NCI-H446 treated with DMSO at 0.1 percent for 48 hours (cell line): ENCODE results near the gene KLC1.

Source experiments
- DNase-seq: peaks from one replicate; lab custom pipeline; 2025; lab: John Stamatoyannopoulos, UW

KLC1 gene

DNA sequence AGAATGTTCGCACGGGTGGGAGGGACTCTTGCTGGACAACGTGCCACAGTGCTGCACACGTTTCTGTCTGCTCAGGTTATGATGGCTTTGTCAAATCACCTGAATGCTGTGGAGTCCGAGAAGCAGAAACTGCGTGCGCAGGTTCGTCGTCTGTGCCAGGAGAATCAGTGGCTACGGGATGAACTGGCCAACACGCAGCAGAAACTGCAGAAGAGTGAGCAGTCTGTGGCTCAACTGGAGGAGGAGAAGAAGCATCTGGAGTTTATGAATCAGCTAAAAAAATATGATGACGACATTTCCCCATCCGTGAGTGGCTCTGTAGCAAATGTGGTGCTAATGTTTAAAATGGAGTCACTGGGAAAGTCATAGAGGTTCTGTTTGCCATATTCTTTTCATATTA is 28.5 kb downstream of the KLC1 start:
- DNase-seq, result no peak

DNA sequence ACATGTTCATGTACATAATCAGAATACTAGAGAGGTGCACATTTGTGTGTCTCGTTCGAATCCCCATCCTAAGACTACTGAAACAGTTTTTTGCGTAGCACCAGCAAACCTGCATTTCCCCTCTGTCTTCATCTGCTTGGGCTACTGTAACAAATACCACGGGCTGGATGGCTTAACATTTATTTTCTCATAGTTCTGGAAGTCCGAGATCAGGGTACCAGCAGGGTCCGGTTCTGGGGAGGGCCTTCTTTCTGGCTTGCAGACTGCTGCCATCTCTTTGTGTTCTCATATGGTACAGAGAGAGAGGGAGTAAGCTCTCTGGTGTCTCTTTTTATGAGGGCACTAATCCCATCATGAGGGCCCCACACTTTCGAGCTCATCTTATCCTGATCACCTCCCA is 30.6 kb downstream of the KLC1 start:
- no peak for DNase-seq

DNA sequence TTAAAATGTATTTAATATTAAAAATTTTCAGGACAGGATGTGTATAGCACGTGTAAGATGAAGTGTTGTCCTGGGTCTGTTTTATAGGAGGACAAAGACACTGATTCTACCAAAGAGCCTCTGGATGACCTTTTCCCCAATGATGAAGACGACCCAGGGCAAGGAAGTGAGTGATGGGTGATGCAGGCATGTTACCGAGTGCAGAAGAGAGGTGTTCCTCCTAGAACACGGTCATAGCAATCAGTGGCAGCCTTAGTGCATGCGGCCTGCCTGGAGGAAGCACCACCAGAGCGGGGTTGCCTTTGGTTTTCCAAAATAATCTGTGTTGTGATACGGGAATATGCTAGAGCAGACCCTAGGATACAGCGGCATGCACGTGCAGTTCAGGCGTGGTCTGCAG is 33.0 kb downstream of the KLC1 start:
- no peak for DNase-seq

DNA sequence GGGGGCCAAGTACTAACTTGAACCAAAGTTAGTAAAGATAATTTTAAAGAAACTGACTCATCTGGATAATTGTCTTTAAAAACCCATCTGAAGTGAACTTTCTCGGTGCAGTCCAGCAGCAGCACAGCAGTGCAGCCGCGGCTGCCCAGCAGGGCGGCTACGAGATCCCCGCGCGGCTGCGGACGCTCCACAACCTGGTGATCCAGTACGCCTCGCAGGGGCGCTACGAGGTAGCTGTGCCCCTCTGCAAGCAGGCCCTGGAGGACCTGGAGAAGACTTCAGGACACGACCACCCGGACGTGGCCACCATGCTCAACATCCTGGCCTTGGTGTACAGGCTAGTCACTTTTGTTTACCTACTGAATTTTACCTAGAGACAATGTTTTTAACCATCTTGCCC is 33.6 kb downstream of the KLC1 start:
- no peak for DNase-seq

DNA sequence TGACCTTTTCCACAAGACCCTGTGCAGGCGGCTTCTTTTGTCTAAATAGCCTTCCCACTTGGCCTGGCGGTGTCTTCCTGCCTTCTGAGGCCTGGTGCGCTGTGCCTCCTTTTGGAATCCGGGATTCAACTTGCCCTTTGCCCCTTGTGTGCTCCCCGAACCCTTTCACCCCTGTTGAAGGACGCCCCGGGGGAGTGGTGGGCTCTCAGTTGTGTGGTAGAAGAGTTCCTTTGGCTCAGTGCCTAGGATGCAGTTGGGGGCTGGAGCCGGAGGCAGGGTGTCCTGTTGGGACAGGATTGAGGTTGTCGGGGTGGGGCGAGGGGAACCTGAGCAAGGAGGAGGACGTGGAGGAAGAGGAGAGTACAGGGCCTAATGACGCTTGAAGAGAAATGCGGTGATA is 34.5 kb downstream of the KLC1 start:
- DNase-seq, result no peak

DNA sequence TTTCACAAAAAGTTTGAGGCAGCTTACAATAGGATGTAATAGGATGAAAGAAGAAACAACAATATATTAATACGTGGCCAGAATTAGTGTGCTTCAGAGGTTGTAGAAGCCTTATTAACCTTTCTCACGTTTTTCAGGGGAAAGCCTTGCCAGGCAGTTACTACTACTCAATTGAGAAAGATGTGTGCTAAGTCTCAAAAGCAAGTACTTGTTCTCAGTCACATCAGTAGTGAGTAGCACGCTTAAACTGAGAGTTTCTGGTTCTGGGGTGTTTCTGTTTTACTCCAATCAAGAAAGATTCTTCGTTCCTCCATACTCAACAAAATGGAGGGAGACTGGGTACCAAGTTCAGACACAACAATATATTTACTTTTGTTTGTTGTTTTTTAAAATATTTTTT is 38.7 kb downstream of the KLC1 start:
- DNase-seq, result no peak

DNA sequence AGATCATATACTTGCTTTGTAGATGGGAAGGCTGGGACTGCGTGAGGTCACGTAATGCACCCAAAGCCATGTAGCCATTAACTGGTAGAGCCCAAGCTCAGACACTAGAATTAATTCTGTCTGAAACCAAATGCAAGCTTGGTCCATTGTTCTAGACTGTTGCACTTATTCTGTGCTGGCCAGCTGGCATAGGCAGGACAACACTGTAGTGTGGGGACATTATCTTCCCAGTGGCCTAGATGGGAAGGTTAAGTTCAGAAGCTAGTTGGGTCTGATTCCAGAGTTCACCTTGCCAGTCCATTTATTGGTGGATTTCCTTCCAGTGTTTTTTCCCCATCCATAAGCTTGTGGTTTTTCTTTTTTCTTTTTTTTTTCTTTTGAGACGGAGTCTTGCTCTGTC is 39.1 kb downstream of the KLC1 start:
- no peak for DNase-seq

DNA sequence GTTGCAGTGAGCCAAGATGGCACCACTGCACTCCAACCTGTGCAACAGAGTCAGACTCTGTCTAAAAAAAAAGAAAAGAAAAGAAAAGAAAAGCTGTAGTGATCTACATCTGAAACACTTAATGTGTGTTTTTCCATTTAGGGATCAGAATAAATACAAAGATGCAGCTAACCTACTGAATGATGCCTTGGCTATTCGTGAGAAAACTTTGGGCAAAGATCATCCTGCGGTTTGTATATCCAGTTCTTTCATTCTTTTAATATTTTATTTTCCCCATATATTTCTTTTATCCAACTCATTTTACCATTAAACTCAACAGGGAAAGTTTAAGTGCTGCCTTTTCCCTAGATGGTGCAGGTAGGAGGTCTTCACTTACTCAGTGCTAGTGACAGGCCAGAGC is 40.4 kb downstream of the KLC1 start:
- DNase-seq, result no peak

DNA sequence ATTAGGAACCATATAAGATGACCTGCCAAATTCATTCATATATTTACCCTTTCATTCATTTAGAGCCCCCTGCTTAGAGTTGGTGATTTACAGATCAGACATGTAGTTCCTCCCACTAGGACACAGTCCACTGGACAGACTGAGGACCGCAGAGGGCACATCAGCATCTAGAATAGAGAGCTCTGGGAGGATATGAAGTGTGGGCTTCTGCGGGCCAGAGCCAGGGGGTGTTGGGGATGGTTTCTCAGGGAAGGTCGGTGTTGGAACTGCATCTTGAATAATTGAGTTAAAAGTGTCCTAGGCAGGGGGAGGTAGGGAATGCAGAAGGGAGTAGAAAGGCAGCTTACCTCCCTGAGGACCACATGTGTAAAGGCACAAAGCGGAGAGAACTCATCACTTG is 42.9 kb downstream of the KLC1 start:
- no peak for DNase-seq

DNA sequence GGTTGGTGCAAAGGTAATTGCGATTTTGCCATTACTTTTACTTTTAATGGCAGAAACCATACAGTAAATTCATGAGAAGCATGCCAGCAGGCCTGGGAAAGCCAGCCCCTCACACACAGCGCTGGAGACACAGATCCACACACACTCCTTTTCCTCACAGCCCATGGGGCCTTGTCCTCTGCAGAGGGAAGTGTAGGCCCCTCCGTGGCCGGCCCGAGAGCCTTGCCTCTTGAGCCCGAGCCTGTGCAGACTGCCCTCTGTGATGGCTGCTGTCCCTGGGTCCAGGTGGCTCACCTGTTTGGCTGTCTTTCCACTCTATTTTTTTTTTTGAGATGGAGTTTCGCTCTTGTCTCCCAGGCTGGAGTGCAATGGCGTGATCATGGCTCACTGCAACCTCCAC is 46.9 kb downstream of the KLC1 start:
- DNase-seq, result no peak

DNA sequence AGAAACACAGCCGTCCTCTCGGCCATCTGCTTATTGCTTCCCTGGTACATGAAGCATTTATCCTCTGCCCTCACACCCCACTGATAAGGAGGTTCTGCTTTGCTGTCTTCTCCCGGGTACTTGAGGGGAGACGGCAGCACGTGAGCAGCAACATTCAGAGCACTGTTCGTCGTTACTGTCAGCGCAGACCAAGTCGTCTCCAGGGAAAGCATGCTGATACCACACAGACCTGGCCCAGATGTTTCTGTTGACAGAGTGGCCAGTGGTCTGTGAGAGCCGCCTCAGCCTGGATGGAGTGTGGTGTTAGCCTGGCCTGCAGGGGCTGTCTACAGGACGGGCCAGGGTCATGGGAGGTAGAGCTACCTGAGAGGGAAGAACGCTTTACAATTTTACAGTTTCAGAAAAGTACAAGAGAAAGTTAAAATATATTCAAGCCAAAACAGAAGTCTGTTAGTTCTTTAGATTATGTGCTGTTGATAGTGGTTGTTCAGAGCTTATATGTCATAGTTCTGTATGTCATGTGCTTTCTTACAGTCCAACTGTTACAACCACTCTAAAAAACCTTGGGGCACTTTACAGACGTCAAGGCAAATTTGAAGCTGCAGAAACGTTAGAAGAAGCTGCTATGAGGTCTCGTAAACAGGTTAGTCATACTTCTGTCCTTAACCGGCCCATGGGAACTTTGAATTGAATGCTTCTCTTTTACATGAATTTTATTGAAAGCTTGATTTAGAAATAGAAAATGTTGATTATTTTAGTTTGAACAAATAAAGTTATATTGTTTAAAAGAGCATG is 48.1 kb downstream of the KLC1 start:
- DNase-seq, result no peak

DNA sequence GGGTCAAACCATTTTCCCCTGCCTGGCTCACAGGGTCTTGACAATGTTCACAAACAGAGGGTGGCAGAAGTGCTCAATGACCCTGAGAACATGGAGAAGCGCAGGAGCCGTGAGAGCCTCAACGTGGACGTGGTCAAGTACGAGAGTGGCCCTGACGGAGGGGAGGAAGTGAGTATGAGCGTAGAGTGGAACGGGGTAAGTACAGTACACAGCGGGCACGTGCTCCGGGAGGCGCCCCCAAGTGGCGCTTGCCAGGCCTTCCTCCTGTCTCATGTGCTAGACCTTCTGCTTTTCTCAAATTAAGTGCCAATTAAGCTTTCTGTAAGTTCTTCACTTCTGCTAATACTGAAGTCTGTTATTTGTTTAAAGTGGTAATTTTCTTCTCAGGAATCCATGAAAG is 50.3 kb downstream of the KLC1 start:
- DNase-seq, result no peak

DNA sequence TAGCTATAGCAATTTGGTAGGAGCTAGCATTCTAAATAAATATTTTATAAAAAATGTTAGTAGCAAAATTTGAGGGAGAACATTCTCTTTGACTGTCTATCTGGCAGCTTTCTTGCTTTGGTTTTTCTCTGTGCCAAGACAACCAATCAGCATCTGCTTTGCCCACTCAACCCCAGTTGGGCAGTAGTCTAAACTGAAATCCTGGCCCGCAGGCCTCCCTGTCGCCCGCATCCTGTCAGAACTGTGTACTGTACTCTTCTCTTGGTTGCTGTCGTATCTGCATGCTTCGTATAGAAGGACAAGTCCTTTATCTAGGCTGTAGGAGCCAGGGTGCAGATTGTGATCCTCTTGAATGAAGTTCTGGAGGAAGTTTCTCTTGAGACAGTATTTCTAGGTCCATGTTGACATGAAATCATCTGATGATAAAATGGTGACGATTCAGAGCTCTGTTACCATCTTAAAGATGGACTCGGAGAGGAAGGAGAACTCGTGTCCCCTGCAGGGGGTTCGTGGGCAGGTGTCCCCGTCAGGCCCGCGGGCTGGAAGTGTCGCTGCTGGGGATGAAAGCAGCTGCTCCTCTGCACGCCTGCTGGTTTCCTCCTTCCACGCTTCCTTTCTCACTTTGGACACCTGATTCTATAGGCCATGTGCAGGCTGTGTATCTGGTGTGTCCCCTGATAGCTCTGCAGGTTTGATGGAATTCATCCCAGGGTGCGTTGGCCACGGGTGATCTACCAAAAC is 51.6 kb downstream of the KLC1 start:
- no peak for DNase-seq

DNA sequence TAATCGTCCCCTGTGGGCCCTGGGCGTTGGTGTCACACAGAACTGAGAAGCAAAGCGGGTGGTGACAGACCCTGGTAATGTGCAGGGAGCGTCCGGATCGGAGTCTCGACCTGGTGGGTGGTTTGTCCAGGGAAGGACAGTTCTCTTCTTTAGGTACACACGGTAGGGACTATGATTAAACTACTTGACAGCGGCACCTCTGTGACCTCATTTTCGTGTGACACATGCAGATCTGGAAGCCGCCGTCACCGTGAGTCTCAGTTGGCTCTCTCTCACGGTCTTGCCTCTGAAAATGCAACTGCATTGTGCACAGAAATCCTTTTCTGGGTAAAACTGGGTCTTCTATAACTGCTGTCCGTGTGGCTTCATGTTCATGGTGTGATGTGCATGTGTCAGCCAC is 54.1 kb downstream of the KLC1 start:
- DNase-seq, result no peak

DNA sequence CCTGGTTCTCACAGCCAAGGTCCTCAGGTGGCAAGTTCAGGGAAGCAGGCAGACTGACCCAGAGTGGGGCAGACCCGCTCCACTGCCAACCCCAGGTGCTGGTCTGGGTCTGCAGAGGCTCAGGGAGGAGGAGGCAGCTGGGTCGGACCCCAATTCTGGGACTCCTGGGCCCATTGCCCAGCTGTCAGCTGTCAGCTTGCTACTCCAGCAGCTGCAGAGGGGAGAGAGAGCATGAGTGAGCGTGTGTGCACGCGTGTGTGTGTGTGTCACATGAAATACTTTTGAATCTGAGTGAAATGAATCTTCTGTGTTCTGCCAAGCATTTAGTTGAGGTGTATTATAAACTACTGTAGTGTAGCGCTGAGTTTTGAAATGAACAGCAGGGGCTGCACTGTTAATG is 55.5 kb downstream of the KLC1 start:
- no peak for DNase-seq

DNA sequence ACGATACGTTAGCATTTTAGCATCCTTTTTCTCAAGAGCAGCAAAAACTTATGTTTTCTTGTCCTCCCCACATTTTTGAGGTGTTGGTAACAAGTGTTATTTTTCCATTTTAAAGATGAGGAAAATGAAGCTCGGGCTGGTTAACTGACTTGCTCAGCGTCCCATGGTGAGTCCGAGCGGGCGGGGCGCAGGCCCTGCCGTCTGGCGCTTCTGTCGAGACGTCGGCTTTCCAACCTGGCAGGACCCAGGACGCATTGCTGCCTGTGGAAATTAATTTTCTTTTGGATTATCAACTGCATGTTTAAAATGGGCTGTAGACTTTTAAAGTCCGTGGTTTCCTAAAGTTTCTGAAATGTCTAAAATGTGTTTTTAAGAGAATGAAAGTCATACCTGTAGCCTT is 55.9 kb downstream of the KLC1 start:
- DNase-seq, result no peak

DNA sequence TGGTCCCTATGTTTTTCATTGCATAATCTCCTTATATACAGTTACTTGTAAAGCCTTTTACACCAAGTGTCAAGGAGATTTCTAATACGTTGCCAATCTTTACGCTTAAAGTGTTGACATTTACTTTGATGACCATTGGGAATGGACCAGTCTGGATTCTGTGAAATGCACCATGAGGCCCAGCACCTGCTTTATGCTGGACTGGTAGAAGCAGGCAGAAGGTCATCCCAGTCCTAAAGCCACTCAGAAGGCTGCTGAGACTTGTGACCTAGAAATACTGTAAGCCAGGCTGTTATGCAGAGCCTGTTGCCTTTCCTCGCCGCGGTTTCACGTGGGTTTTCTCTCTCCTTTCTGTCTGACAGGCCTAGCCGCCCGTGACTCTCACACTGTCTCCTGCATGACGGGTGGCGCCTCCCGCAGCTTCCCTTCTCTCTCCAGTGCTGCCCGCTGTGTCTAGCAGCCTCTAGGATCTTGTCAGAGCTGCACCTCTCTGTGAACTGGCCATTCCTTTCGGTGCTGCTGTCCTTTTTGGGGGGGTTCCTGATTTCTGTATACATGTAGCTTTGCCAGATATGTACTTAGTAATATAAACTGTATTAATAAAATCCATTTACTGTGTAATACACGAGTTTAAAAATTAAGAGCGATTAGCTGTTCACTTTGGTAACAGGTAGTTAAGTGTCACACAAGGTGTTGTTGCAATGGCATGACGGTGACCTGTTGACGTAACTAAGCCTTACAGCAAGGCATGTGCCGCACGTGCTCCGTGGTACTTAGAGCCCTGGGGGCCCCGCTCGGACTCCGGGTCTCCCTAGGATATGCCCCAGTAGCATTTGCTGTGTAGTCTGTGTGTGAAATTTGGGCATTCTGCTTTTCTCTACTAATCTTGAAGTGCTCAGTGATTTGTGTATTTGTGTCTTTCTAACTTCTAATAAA is 56.5 kb downstream of the KLC1 start:
- DNase-seq, result no peak

DNA sequence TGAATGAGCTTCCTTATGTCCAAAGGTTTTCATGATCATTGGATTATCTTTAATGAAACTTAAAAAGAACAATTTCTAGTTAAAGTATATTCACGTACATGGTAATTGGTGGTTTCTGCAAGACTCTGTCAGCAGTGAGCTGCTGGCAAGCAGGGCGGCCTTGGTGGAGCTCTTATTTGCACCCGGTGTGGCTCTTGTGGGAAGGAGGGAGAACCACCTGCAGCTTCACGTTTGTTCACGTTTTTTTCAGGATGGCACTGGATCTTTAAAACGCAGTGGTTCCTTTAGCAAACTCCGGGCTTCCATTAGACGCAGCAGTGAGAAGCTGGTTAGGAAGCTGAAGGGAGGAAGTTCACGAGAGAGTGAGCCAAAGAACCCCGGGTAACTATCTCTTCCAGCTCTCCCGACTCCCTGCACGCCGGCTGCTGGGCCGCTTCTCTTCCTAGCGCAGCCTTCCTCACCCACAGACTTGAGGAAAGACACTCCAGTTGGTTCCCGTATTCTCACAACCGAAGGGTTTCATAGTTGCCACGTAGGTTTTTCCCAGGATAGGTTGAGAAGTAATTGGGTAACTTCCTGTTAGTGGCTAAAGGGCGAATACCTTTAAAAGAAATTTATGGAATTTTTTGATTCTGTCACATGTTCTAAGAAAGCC is 57.9 kb downstream of the KLC1 start:
- no peak for DNase-seq

DNA sequence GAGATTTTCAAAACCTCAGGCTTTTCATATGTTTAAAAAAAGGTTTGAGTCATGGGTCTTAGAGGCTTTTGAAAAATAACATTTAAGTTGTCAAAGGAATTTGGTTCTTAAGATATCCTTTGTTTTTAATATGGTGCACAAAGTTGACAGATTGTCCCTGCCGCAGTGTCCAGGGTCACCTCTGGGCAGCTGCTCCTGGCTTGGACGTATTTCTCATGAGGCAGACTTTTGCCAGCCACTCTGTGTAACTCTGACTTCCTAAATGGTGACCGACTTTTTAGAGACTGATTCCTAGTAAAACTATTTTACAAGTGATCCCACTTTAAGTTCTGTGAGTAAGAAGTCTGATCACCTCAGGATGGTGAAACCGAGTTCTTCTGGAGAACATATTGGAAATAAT is 58.7 kb downstream of the KLC1 start:
- DNase-seq, result no peak

DNA sequence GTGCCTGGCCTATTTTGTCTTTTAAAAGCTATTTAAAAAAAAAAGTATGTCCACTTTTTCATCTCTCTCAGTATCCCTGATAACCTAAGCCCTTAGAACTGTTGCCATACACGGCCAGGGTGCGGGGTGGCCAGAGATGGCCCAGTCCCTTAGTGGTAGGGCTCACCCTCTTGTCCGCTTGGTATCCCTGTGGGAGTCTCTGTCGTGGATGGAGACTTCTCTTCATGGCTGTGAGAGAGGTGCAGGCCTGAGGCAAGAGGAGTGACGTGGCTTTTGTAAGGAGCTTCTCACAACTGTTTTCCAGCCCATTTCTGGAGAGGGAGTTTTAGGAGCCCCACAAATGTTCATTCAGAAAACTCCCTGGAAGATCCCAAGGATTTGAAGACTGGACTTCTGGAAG is 59.4 kb downstream of the KLC1 start:
- DNase-seq, result no peak

DNA sequence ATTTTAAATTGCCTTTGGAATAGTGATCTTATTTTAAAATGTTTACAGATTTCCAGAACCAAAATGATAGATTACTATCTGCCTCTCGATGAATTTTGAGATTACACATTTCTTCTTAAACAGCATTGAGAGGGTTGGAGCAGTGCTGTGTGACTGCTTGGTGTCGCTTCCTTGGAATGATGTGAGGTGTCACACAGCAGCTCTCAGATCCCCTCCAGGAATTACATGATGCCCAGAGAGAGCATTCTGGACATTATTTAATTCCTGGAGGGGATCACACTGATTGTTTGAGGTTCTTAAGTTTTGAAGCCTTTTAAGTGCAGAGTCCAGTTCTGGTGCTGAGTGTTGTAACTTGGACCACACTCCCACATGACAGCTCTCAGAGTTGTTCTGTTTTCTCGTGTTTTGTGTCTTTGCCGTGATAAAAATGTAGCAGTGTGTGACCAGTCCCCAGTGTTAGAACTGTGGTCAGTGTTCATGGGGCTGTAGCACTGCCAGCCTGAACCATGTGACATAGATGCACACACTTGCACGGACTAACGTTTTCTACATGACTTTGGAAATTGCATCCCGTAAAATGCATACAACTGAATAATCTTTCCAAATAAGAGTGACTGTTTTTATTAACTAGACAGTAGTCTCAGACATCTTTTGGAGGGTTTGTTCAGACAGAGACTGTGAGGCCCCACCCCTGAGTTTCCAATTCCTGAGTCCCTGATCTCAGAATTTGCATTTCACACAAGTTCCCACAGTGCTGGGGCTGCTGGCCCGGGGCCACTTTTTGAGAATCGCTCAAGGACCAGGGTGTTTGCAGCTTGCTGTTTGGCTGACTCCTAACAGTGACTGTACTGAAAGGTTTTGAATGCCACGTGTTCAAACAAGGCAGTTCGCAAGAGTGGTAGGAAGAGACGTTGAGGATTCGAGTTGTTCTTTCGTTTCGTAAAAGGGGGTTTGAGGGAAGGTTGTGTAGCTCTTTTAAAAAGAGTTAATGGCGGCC is 60.2 kb downstream of the KLC1 start:
- DNase-seq, result no peak
